ENCODE results near the gene CERS6.

CERS6 gene

DNA sequence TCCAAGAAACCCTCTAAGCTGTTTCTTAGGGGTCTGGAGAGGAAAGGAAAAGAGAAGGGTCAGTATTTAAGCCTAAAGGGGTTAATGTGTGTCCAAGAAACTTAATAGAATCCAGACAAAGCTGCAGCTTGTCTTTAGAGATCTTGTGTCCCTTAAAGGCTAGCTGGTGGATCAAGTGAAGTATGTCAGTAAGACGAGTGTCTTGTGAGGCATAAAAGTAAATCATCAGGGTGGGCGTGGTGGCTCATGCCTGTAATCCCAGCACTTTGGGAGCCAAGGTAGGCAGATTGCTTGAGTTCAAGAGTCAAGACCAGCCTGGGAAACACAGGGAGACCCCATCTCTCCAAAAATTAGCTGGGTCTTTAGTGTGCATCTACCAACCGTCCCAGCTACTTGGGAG is 47.8 kb downstream of the CERS6 start:
- no peak for DNase-seq

DNA sequence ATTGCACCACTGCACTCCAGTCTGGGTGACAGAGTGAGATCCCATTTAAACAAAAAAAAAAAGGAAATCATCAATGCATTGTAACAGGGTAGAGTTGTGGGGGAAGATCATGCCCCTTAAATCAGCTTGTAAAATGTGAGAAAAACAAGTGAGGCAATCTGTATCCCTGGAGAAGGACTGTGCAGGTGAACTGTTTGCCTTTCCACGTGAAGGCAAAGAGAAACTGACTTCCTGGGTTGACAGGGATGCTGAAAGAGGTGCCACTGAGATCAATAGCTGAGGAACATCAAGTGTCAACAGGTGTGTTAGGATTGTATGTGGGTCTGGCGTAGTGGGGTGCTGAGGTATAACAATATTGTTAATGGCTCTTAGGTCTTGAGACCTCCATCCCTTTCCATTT is 48.3 kb downstream of the CERS6 start:
- no peak for DNase-seq

GRCh38 chr2:168510125-168510756 is 54.2 kb downstream of the CERS6 start:
- DNase-seq, result no peak

- DNase-seq, result no peak
Observed at GRCh38 chr2:168514692-168515091, 58.6 kb downstream of the CERS6 start.

GRCh38 chr2:168515502-168515901 is 59.4 kb downstream of the CERS6 start:
- no peak for DNase-seq

DNA sequence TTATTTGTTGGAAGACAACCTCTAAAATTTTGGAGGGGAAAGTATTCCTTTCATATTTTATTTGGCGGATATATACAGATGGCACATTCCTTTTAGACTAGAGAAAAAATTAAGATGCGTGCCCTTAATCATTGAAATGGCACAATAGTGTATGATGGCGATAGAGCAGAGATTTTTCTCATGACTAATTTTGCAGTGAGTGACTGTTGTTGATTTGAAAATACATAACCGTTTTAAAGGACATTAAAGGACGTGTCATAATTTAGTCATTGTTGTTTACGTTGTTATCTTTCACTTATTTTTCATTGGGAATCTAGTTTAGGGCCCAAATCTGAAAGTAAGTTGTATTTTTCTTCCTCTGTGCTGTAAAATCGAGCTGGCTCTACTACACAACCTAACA is 61.7 kb downstream of the CERS6 start:
- no peak for DNase-seq

DNA sequence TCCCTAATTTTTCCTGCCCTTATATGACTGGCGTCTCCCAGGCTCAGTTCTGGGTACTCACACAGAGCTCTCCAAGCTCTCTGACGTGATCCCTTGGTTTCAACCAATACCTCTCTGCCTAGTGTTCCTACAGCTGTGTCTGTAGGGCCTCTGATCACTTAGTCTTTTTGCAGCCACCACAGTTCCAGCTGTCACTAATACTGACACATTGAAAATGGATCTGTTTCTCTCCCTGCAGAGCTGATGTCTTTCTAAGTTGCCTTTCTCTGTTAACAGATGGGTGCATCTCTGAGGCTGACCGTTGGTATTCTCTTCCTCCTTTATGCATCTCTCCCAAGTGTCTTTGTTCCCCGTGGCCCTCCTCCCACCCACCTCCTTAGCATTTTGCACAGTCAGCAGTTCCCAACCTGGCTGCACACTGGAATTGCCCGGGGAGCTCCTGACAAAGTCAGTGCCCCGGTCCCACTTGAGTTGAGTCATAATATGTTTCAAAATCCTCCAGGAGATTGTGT is 62.5 kb downstream of the CERS6 start:
- DNase-seq, result peak; percentile 82

DNA sequence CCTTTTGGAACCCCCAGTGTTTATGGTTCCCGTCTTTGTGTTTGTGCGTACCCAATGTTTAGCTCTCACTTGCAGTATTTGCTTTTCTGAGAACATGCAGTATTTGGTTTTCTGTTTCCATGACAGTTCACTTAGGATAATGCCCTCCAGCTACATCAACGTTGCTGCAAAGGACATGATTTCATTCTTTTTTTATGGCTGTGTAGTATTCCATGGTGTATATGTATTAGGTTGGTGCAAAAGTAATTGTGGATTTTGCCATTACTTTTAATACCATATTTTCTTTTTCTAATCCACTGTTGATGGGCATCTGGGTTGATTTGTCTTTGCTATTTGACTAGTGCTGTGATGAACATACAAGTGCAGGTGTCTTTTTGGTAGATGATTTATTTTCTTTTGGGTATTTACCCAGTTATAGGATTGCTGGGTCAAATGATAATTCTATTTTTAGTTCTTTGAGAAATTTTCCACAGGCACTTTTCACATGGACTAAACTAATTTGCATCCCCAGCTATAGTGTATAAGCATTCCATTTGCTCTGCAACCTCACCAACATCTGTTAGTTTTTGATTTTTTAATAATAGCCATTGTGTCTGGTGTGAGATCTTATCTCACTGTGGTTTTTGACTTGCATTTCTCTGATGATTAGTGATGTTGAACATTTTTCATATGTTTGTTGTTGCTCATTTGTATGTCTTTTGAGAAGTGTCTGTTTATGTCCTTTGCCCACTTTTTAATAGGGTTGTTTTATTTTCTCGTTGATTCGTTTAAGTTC is 63.6 kb downstream of the CERS6 start:
- DNase-seq, result no peak

DNA sequence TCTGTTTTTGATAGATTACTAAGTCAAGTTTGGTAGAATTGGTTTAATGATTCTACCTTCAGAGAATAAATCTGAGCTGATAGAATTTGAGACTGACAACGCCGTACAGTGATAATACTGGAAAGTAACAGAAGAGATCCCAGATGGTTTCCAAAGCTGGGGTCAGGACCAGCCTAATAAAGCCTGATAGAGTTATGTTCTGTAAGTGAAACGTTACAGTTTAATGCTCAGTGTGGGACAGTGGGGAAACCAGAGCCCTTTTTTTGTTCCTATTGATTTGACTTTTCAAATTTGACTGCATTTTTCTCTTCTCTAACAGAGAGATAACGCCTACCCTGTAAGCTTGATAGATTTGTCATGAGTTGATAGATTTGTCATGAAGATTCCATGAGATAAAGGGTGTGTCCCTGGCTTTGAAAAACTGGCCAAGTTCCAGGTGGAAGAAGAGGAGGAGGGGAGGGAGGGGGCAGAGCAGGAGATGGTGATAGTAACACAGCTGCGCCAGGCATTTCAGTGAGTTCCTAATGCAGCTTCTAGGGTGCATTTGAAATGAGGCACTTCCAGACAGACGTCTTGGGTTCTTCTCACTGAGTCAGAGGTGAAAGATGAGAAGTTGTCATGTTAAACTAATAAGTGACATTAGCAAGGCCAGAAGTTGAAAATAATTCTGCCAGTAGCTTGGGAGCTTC is 65.1 kb downstream of the CERS6 start:
- peak; percentile 84 for DNase-seq

GRCh38 chr2:168522446-168522845 is 66.4 kb downstream of the CERS6 start:
- no peak for DNase-seq

- DNase-seq, result no peak
Observed at GRCh38 chr2:168524005-168524404, 67.9 kb downstream of the CERS6 start.

- DNase-seq, result no peak
Observed at GRCh38 chr2:168525020-168525419, 68.9 kb downstream of the CERS6 start.

DNA sequence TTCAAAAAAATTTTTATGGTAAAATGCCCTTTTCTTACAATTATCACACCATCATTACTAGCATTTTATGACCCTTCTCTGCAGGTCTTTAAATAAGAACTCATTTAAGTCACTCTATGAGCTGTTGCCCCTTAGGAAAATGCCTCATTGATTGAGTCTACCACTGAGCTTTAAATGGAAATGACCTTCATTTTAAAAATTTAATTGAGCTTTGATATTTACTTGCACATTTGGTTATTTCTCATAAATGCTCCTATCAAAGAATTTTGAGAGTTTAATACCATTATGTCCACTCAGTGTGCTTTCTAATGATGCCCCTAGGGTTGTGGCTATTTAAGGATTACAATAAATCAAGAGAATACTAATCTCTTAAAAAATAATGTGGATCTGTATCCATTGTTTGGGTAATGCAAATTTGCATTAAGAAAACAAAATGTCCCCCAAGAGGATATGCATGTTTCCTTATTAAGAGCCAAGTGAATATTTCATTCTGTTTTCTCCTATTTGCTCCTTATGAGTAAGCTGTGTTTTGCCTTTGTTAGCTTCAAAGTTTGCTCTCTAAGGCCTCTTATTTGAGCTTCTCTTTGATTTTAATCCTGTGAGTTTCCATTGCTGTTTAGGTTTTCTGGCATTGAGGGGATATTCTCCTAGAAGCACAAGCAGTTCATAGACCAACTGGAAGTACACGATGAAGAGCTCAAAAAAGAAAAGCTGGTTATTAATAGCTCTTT is 69.8 kb downstream of the CERS6 start:
- DNase-seq, result no peak

DNA sequence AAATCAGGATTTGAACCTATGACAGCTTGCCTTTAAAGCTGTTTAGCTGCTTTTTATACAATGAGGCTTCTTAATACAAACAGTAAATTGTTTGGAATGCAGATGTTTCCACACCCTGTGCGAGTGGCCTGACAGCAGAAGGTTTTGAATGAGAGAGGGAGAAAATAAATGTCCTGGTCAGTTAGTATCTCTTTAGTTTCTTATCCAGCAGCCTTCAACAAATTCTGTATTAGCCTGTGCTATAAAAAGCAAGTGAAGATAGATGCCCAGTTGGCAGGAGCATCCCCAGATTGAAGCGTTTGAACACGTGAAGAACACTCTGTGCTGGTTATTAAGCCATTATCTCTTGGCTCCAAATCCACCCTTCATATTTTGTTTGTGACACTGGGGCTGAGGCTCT is 70.6 kb downstream of the CERS6 start:
- DNase-seq, result no peak

DNA sequence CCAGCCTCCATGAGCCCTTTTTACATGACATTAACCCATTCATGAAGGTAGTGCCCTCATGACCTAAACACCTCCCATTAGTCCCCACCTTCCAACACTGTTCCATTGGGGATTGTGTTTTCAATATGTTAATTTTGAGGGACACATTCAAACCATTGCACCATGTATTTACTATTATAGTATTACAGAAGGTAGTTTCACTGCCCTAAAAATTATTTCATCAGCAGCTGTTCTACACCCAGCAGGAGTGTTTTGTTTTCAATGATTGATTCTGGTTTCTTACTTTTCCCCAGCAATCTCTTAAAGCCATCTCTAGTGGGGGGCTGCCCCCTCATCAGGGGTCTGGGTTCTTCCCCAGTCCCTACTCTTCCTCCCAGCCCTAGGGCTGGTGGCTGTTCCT is 71.9 kb downstream of the CERS6 start:
- no peak for DNase-seq

DNA sequence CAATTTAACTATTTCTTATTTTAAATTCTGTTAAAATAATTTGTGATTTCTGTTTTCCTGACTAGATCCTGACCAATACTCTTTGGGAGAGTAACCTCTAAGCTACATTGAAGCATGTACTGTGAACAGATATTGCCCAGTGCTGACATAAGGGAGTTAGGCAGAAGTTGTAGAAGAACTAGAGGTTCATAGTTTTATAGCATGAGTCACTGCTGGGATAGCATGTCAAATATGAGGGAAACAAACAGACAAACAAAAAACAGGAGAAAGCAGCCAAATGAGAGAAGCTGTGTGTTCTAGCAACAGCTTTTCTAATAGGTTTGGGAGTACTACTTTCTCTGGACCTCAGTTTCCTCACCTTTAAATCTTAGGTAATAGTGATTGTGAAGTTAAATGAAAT is 72.4 kb downstream of the CERS6 start:
- no peak for DNase-seq

GRCh38 chr2:168529054-168529833 is 73.2 kb downstream of the CERS6 start:
- no peak for DNase-seq

- no peak for DNase-seq
Observed at GRCh38 chr2:168529900-168530561, 74.0 kb downstream of the CERS6 start.

DNA sequence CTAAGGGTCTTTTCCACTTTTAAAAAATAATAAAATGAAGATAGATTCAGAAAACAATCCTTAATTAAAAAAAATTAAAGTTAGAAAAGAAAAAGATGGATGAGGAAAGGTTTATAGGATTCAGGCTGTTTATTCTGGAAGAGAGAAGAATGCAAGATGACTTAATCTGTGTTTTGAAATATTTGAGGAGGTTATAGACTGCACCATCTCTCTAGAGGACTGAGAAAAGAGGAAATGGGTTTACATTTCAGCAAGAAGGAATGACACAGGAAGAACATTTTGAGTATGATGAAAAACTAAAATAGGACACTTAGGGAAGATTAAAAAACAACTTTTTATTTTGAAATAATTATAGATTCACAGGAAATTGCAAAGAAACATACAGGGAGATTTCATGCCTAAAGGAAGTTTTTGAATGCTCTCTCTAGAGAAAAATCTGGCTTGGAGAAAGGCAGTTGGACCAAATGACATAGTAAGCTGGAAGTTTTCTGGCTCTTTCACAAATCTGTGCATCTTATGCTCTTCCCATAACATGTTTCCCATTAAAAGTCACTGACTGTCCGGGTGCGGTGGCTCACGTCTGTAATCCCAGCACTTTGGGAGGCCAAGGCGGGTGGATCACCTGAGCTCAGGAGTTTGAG is 75.0 kb downstream of the CERS6 start:
- DNase-seq, result no peak

DNA sequence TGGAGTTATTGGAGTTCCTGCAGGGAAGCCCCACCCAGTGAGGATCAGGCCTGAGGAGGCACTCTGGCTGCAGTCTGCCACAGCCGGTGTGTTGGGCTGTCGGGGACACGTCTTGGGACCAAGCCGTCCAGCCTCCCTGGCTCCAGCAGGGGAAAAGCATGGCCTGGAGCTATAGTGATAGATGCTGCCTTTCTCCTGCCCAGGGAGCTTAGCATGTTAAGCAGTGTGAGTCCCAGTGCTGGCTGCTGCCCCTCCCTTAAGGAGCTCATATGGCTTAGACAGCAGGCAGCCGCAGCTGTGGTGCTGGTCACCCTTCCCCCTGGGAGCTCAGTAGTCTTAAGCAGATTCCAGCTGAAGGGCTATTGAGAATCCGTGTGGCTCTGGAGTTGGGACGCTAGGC is 78.9 kb downstream of the CERS6 start:
- no peak for DNase-seq

DNA sequence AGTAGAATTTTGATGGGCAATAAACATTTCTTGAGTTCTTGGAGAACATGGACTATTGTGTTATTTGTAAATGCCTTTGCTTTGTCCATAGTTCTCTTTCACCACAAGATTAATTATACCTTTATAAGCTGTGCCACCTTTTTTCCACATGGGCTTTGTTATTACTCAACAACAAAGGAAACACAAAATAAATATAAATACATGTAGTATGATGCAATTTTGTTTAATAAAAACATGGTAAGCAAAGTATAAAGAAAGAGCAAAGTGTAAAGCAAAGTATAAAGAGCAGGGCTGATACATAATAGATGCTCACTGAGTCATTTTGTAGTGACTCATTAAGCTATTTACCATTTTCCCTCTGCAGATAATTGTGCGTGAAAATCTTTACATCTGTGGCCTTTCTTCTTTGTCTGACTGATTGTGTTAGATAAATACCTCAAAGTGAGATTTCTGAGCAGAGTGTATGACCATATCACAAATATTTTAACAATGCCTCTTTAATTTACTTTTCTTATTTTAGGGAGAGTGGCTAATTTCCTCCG is 80.9 kb downstream of the CERS6 start:
- no peak for DNase-seq

Measured in DMS 273 treated with DMSO at 0.1 percent for 48 hours (cell line).